ENCODE results near the gene TSPAN15. TPM values are rescaled to one million over a fixed set of nuclear protein-coding genes. Genes with fewer than 3 reads are reported as not detected.

The TSPAN15 gene
- polyA plus RNA-seq, result 10 to 100 TPM; 43.2 to 72.1 (median 47.7) TPM
- long read RNA-seq, donor 1, transcript TSPAN15-201 (8 exons, 1,698 nt), result major isoform, 31 of 33 reads
- long read RNA-seq, donor 1, partial matches to known transcripts, result 0 of 33 reads
- long read RNA-seq, donor 1, other reads (novel, unspliced or antisense), result 0 of 33 reads
- long read RNA-seq, donor 2, partial matches to known transcripts, result 0 of 5 reads
- long read RNA-seq, donor 2, other reads (novel, unspliced or antisense), result 0 of 5 reads
- long read RNA-seq, donor 3, partial matches to known transcripts, result 0 of 6 reads
- long read RNA-seq, donor 3, other reads (novel, unspliced or antisense), result 0 of 6 reads
- long read RNA-seq, donor 4, result 0 reads
- long read RNA-seq, donor 5, partial matches to known transcripts, result 0 of 2 reads
- long read RNA-seq, donor 5, other reads (novel, unspliced or antisense), result 0 of 2 reads
- long read RNA-seq, donor 6, transcript TSPAN15-201 (8 exons, 1,698 nt), result major isoform, 11 of 12 reads
- long read RNA-seq, donor 6, partial matches to known transcripts, result 0 of 12 reads
- long read RNA-seq, donor 6, other reads (novel, unspliced or antisense), result 0 of 12 reads
- long read RNA-seq, donor 7, result 0 reads
- long read RNA-seq, donor 8, partial matches to known transcripts, result 0 of 5 reads
- long read RNA-seq, donor 8, other reads (novel, unspliced or antisense), result 0 of 5 reads
- long read RNA-seq, donor 9, partial matches to known transcripts, result 0 of 2 reads
- long read RNA-seq, donor 9, other reads (novel, unspliced or antisense), result 0 of 2 reads
- long read RNA-seq, donor 10, transcript TSPAN15-201 (8 exons, 1,698 nt), result major isoform, 15 of 17 reads
- long read RNA-seq, donor 10, partial matches to known transcripts, result 0 of 17 reads
- long read RNA-seq, donor 10, other reads (novel, unspliced or antisense), result 0 of 17 reads

- no peak for FAIRE-seq
- Histone ChIP-seq H3K27ac (ENCODE audit: low read depth in 1 of 3, low read length in 2 of 3) (peak within 1 kb of the TSS; percentile 87 to 94 (median 94)), H3K4me1 (ENCODE audit: control insufficient read depth in 3 of 3, insufficient read depth in 2 of 3, low read depth in 1 of 3, low read length in 2 of 3) (peaks cover 2 to 35% (median 8%) of the 10 kb centered on the region in 3 donors)
Observed at GRCh38 chr10:69451209-69451783, at the start of gene TSPAN15. TSPAN15 (plus strand) TSS chr10:69451465; CDS start chr10:69451595, 130 bp downstream.

GRCh38 chr10:69402386-69402785 lies 48.9 kb upstream of the TSPAN15 start:
- Histone ChIP-seq H3K36me3 (ENCODE audit: control insufficient read depth in 3 of 3, insufficient read depth in 2 of 3, low read depth in 1 of 3, low read length in 3 of 3) (peaks cover 0 to 22% (median 0%) of the 10 kb centered on the region in 3 donors), H3K27ac (ENCODE audit: low read depth in 1 of 3, low read length in 2 of 3) (no peak overlapping the region), H3K9me3 (ENCODE audit: control insufficient read depth in 2 of 2, insufficient read depth in 1 of 2, low read depth in 1 of 2, low read length in 1 of 2) (no peaks in the 10 kb centered on the region), H3K4me1 (ENCODE audit: control insufficient read depth in 3 of 3, insufficient read depth in 2 of 3, low read depth in 1 of 3, low read length in 2 of 3) (no peaks in the 10 kb centered on the region), H3K4me3 (ENCODE audit: low read depth in 1 of 3, low read length in 3 of 3) (no peak overlapping the region), H3K27me3 (ENCODE audit: control insufficient read depth in 3 of 3, insufficient read depth in 3 of 3, low read length in 3 of 3) (no peaks in the 10 kb centered on the region)
- no peak for DNase-seq
- WGBS, 3 donors, result 88 to 91% (median 90%) methylated on average over 6 of the region's 6 CpGs
- FAIRE-seq, result no peak

More at GRCh38 chr10:69451209-69451783, at the start of gene TSPAN15:
- no peaks in the 10 kb centered on the region for H3K9me3 ChIP-seq (ENCODE audit: control insufficient read depth in 2 of 2, insufficient read depth in 1 of 2, low read depth in 1 of 2, low read length in 1 of 2)
- 1% methylated on average over 27 to 45 of the region's 45 CpGs for WGBS, 3 donors
- peak within 1 kb of the TSS; percentile 76 to 92 (median 91) for H3K4me3 ChIP-seq (ENCODE audit: low read depth in 1 of 3, low read length in 3 of 3)
- no peaks in the 10 kb centered on the region for H3K27me3 ChIP-seq (ENCODE audit: control insufficient read depth in 3 of 3, insufficient read depth in 3 of 3, low read length in 3 of 3)
- peak; percentile 92 to 96 for DNase-seq
- peaks cover 0 to 12% (median 0%) of the 10 kb centered on the region in 3 donors for H3K36me3 ChIP-seq (ENCODE audit: control insufficient read depth in 3 of 3, insufficient read depth in 2 of 3, low read depth in 1 of 3, low read length in 3 of 3)

GRCh38 chr10:69403066-69403465 lies 48.2 kb upstream of the TSPAN15 start:
- Histone ChIP-seq H3K27ac (ENCODE audit: low read depth in 1 of 3, low read length in 2 of 3) (no peak overlapping the region), H3K36me3 (ENCODE audit: control insufficient read depth in 3 of 3, insufficient read depth in 2 of 3, low read depth in 1 of 3, low read length in 3 of 3) (peaks cover 0 to 22% (median 0%) of the 10 kb centered on the region in 3 donors), H3K4me1 (ENCODE audit: control insufficient read depth in 3 of 3, insufficient read depth in 2 of 3, low read depth in 1 of 3, low read length in 2 of 3) (peaks cover 0 to 2% (median 0%) of the 10 kb centered on the region in 3 donors), H3K4me3 (ENCODE audit: low read depth in 1 of 3, low read length in 3 of 3) (no peak overlapping the region), H3K27me3 (ENCODE audit: control insufficient read depth in 3 of 3, insufficient read depth in 3 of 3, low read length in 3 of 3) (no peaks in the 10 kb centered on the region), H3K9me3 (ENCODE audit: control insufficient read depth in 2 of 2, insufficient read depth in 1 of 2, low read depth in 1 of 2, low read length in 1 of 2) (no peaks in the 10 kb centered on the region)
- no peak for DNase-seq
- WGBS, 3 donors, result 31 to 72% (median 50%) methylated on average over 1 of the region's 1 CpG
- no peak for FAIRE-seq

DNA sequence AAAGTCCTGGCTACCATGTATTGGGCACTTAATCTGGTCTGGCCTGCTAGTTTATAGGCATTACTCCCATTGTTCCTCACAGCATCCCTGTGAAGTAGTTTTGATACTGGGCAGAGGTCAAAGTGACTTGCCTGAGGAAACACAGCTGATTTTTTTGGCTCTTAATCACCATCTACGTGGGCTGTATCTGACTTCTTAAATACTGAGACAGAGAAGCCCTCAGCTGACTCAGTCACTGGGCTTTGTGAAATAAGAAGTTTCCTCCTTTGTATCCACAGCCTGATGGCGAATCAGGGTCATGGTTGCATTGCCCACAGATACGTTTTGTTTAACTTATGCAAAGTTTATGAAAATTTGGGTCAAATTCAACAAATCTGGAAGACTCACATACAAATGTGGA lies 47.7 kb upstream of the TSPAN15 start:
- Histone ChIP-seq H3K27ac (ENCODE audit: low read depth in 1 of 3, low read length in 2 of 3) (no peak overlapping the region), H3K9me3 (ENCODE audit: control insufficient read depth in 2 of 2, insufficient read depth in 1 of 2, low read depth in 1 of 2, low read length in 1 of 2) (no peaks in the 10 kb centered on the region)
- no peak for FAIRE-seq

GRCh38 chr10:69404786-69405185 lies 46.5 kb upstream of the TSPAN15 start:
- no peak for FAIRE-seq
- H3K4me1 ChIP-seq (ENCODE audit: control insufficient read depth in 3 of 3, insufficient read depth in 2 of 3, low read depth in 1 of 3, low read length in 2 of 3), result peaks cover 0 to 11% (median 0%) of the 10 kb centered on the region in 3 donors
- no peak overlapping the region for H3K4me3 ChIP-seq (ENCODE audit: low read depth in 1 of 3, low read length in 3 of 3)
- peaks cover 0 to 15% (median 0%) of the 10 kb centered on the region in 3 donors for H3K36me3 ChIP-seq (ENCODE audit: control insufficient read depth in 3 of 3, insufficient read depth in 2 of 3, low read depth in 1 of 3, low read length in 3 of 3)
- no peaks in the 10 kb centered on the region for H3K27me3 ChIP-seq (ENCODE audit: control insufficient read depth in 3 of 3, insufficient read depth in 3 of 3, low read length in 3 of 3)
- 71 to 86% (median 83%) methylated on average over 10 of the region's 10 CpGs for WGBS, 3 donors
- no peak for DNase-seq
- no peak overlapping the region for H3K27ac ChIP-seq (ENCODE audit: low read depth in 1 of 3, low read length in 2 of 3)
- no peaks in the 10 kb centered on the region for H3K9me3 ChIP-seq (ENCODE audit: control insufficient read depth in 2 of 2, insufficient read depth in 1 of 2, low read depth in 1 of 2, low read length in 1 of 2)

More for the DNA sequence above, 47.7 kb upstream of the TSPAN15 start:
- Histone ChIP-seq H3K4me3 (ENCODE audit: low read depth in 1 of 3, low read length in 3 of 3) (no peak overlapping the region), H3K27me3 (ENCODE audit: control insufficient read depth in 3 of 3, insufficient read depth in 3 of 3, low read length in 3 of 3) (no peaks in the 10 kb centered on the region), H3K4me1 (ENCODE audit: control insufficient read depth in 3 of 3, insufficient read depth in 2 of 3, low read depth in 1 of 3, low read length in 2 of 3) (peaks cover 0 to 6% (median 0%) of the 10 kb centered on the region in 3 donors), H3K36me3 (ENCODE audit: control insufficient read depth in 3 of 3, insufficient read depth in 2 of 3, low read depth in 1 of 3, low read length in 3 of 3) (peaks cover 0 to 20% (median 0%) of the 10 kb centered on the region in 3 donors)
- WGBS, 3 donors, result 60 to 64% (median 62%) methylated on average over 3 of the region's 3 CpGs
- DNase-seq, result no peak

GRCh38 chr10:69405221-69405620 lies 46.0 kb upstream of the TSPAN15 start:
- DNase-seq (no peak), FAIRE-seq (no peak)
- H3K27ac ChIP-seq (ENCODE audit: low read depth in 1 of 3, low read length in 2 of 3), result peak overlapping the region in 1 of 3 donors; percentile 8
- H3K27me3 ChIP-seq (ENCODE audit: control insufficient read depth in 3 of 3, insufficient read depth in 3 of 3, low read length in 3 of 3), result no peaks in the 10 kb centered on the region
- 74 to 82% (median 78%) methylated on average over 4 of the region's 4 CpGs for WGBS, 3 donors
- no peaks in the 10 kb centered on the region for H3K9me3 ChIP-seq (ENCODE audit: control insufficient read depth in 2 of 2, insufficient read depth in 1 of 2, low read depth in 1 of 2, low read length in 1 of 2)
- H3K36me3 ChIP-seq (ENCODE audit: control insufficient read depth in 3 of 3, insufficient read depth in 2 of 3, low read depth in 1 of 3, low read length in 3 of 3), result peaks cover 0 to 13% (median 0%) of the 10 kb centered on the region in 3 donors
- peaks cover 0 to 11% (median 0%) of the 10 kb centered on the region in 3 donors for H3K4me1 ChIP-seq (ENCODE audit: control insufficient read depth in 3 of 3, insufficient read depth in 2 of 3, low read depth in 1 of 3, low read length in 2 of 3)
- H3K4me3 ChIP-seq (ENCODE audit: low read depth in 1 of 3, low read length in 3 of 3), result no peak overlapping the region

DNA sequence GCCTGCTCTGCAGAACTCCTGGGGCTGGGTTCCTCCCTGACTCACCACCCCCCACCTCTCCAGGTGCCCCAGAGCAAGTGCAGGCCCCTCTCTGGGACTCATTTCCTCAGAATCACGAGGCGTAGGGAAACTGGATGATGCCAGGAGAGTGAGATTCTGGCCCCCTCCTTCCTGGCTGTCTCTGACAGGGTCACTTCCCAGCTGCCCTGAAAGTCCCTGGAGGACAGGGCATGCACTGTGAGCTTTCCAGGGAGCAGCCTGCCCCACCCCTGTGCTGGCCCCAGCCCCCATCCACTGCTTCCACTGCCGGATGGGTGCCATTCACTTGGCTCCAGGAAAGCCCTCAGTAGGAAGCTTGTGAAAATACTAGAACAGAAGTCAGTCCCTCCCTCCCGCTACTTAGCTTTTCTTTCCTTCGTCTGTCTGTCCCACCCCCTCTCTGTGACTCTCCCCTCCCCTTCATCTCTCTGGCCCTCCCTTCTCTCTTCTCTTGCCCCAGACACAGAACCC lies 44.9 kb upstream of the TSPAN15 start:
- no peak overlapping the region for H3K4me3 ChIP-seq (ENCODE audit: low read depth in 1 of 3, low read length in 3 of 3)
- no peaks in the 10 kb centered on the region for H3K27me3 ChIP-seq (ENCODE audit: control insufficient read depth in 3 of 3, insufficient read depth in 3 of 3, low read length in 3 of 3)
- 41 to 54% (median 41%) methylated on average over 5 of the region's 5 CpGs for WGBS, 3 donors
- peaks cover 0 to 11% (median 0%) of the 10 kb centered on the region in 3 donors for H3K4me1 ChIP-seq (ENCODE audit: control insufficient read depth in 3 of 3, insufficient read depth in 2 of 3, low read depth in 1 of 3, low read length in 2 of 3)
- no peaks in the 10 kb centered on the region for H3K9me3 ChIP-seq (ENCODE audit: control insufficient read depth in 2 of 2, insufficient read depth in 1 of 2, low read depth in 1 of 2, low read length in 1 of 2)
- DNase-seq (peak in 1 of 2 donors; percentile 52), FAIRE-seq (no peak)
- H3K36me3 ChIP-seq (ENCODE audit: control insufficient read depth in 3 of 3, insufficient read depth in 2 of 3, low read depth in 1 of 3, low read length in 3 of 3), result peaks cover 0 to 3% (median 0%) of the 10 kb centered on the region in 3 donors
- no peak overlapping the region for H3K27ac ChIP-seq (ENCODE audit: low read depth in 1 of 3, low read length in 2 of 3)
